ENCODE measurements around the gene COLGALT1.

The COLGALT1 gene

DNA sequence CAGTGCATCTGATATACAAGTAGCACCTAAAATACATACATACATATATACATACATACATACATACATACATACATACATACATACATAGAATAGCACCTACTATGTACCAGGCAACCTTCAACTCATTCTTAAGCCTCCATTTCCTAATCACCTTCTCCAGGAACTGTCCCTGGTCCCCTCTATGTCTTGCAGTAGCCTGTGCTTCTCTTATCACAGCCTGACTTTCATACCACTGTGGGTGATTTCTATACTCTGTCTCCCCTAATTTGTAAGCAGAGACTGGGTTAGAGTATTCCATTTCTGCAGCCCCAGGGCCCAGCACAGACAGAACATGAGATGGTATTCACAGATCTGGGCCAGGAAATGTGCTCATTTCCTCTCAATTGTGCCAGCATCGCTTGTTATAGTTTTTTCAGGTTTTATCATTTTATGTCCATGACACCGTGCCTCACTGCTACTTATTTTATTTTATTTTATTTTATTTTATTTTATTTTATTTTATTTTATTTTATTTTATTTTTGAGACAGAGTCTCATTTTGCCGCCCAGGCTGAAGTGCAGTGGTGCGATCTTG is 14.2 kb upstream of the COLGALT1 start:
- Histone ChIP-seq H3K79me2 (ENCODE audit: insufficient read depth, low read length) (no peaks in the 10 kb centered on the region), H3K36me3 (ENCODE audit: low read length) (0 out of 2 replicates have a peak, but pooled peaks cover 3% of the 10 kb centered on the region), H3K4me2 (ENCODE audit: low read depth, low read length, poor library complexity, severe bottlenecking) (no peak overlapping the region), H2AFZ (ENCODE audit: low read depth, low read length, severe bottlenecking) (no peak overlapping the region), H3K9ac (ENCODE audit: low read length) (no peak overlapping the region), H3F3A (ENCODE audit: insufficient read depth) (peaks cover 8% of the 10 kb centered on the region; the same call in 1 of the 2 replicates), H3K27ac (ENCODE audit: low read depth, low read length) (no peak overlapping the region), H4K20me1 (ENCODE audit: low read depth, low read length) (no peaks in the 10 kb centered on the region), H3K9me2 (replicated peaks; ENCODE audit: insufficient read depth, low read length) (no peaks in the 10 kb centered on the region), H3K27me3 (ENCODE audit: low read length) (no peaks in the 10 kb centered on the region), H3K4me3 (ENCODE audit: insufficient read depth, low read length, poor library complexity, severe bottlenecking) (no peak overlapping the region), H3K9me3 (ENCODE audit: insufficient read depth, low read length) (no peaks in the 10 kb centered on the region)
- TF ChIP-seq CTCF (IDR thresholded peaks at IDR 0.05; ENCODE audit: insufficient read depth, low read length, poor library complexity, severe bottlenecking) (no peak), EZH2phosphoT487 (conservative IDR thresholded peaks at IDR 0.05; ENCODE audit: low read length) (no peak)

- H3K79me2 ChIP-seq (ENCODE audit: insufficient read depth, low read length), result no peaks in the 10 kb centered on the region
- no peak overlapping the region for H3K27ac ChIP-seq (ENCODE audit: low read depth, low read length)
- no peaks in the 10 kb centered on the region for H4K20me1 ChIP-seq (ENCODE audit: low read depth, low read length)
- H3K9me2 ChIP-seq (replicated peaks; ENCODE audit: insufficient read depth, low read length), result no peaks in the 10 kb centered on the region
- no peaks in the 10 kb centered on the region for H3K9me3 ChIP-seq (ENCODE audit: insufficient read depth, low read length)
- peaks cover 8% of the 10 kb centered on the region; the same call in 1 of the 2 replicates for H3F3A ChIP-seq (ENCODE audit: insufficient read depth)
- H3K4me2 ChIP-seq (ENCODE audit: low read depth, low read length, poor library complexity, severe bottlenecking), result no peak overlapping the region
- H3K36me3 ChIP-seq (ENCODE audit: low read length), result no peaks in the 10 kb centered on the region
- no peak for TF ChIP-seq EZH2phosphoT487 (conservative IDR thresholded peaks at IDR 0.05; ENCODE audit: low read length)
- TF ChIP-seq CTCF (IDR thresholded peaks at IDR 0.05; ENCODE audit: insufficient read depth, low read length, poor library complexity, severe bottlenecking), result no peak
- H3K9ac ChIP-seq (ENCODE audit: low read length), result no peak overlapping the region
- H3K4me3 ChIP-seq (ENCODE audit: insufficient read depth, low read length, poor library complexity, severe bottlenecking), result no peak overlapping the region
- no peaks in the 10 kb centered on the region for H3K27me3 ChIP-seq (ENCODE audit: low read length)
- H2AFZ ChIP-seq (ENCODE audit: low read depth, low read length, severe bottlenecking), result no peak overlapping the region
Measured at GRCh38 chr19:17542042-17542441, 13.4 kb upstream of the COLGALT1 start.

DNA sequence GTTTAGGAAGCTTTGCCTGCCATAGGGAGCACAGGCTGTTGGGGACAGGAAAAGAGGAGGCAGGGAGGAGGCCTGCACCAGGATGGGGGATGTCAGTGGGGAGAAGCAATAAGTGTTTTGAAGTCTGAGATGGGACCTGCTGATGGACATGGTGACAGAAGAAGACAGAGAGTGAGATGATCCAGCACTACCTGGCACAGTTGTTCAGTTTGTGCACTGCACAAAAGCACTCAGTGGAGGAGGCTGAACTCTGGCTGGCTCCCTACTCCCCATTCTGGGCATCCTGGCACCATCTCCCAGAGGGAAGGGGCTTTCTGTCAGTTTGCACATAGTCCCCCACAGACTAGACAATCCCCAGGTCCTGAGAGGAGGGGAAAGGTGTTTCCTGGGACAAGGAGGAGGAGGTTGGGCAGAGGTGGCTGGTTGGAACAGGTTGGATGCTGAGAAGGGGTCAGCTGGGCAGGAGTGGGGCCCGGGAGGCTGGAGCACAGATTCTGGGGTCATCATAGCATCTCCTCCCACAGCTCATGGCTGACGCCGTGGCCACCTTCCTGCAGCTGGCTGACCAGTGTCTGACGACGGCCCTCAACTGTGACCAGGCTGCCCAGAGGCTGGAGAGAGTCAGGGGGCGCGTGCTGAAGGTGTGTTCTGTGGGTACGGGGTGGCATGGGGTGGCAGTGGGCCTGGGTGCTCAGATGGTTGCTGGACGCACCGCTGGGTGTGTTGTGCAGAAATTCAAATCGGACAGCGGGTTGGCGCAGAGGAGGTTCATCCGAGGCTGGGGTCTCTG is 12.5 kb upstream of the COLGALT1 start:
- no peak for TF ChIP-seq CTCF (IDR thresholded peaks at IDR 0.05; ENCODE audit: insufficient read depth, low read length, poor library complexity, severe bottlenecking)
- no peak for TF ChIP-seq EZH2phosphoT487 (conservative IDR thresholded peaks at IDR 0.05; ENCODE audit: low read length)
- Histone ChIP-seq H3K9me3 (ENCODE audit: insufficient read depth, low read length) (no peaks in the 10 kb centered on the region), H3K9ac (ENCODE audit: low read length) (no peak overlapping the region), H3K79me2 (ENCODE audit: insufficient read depth, low read length) (no peaks in the 10 kb centered on the region), H3K4me3 (ENCODE audit: insufficient read depth, low read length, poor library complexity, severe bottlenecking) (no peak overlapping the region), H3F3A (ENCODE audit: insufficient read depth) (peaks cover 8% of the 10 kb centered on the region; the same call in 1 of the 2 replicates), H3K36me3 (ENCODE audit: low read length) (no peaks in the 10 kb centered on the region), H4K20me1 (ENCODE audit: low read depth, low read length) (no peaks in the 10 kb centered on the region), H2AFZ (ENCODE audit: low read depth, low read length, severe bottlenecking) (no peak overlapping the region), H3K27me3 (ENCODE audit: low read length) (no peaks in the 10 kb centered on the region), H3K4me2 (ENCODE audit: low read depth, low read length, poor library complexity, severe bottlenecking) (no peak overlapping the region), H3K9me2 (replicated peaks; ENCODE audit: insufficient read depth, low read length) (no peaks in the 10 kb centered on the region), H3K27ac (ENCODE audit: low read depth, low read length) (no peak overlapping the region)

Measured in SU-DHL-6 (cell line).